ENCODE results near the gene NPHP4. TPM values are rescaled to one million over a fixed set of nuclear protein-coding genes. Genes with fewer than 3 reads are reported as not detected.

Gene NPHP4
- polyA plus RNA-seq, 1 donor (not counting 4 experiments of a cell fraction or from before 2014, with no cell fraction given), result 3.7 TPM

GRCh38 chr1:5815716-5816115 is 176.5 kb downstream of the NPHP4 start:
- Histone ChIP-seq H3K4me1 (ENCODE audit: control insufficient read depth, extremely low read depth, insufficient read depth, low read length) (no peaks in the 10 kb centered on the region), H3K36me3 (ENCODE audit: control insufficient read depth in 2 of 2, extremely low read depth in 1 of 2, insufficient read depth in 2 of 2, low read length in 2 of 2) (no peaks in the 10 kb centered on the region), H3K27ac (ENCODE audit: control insufficient read depth, insufficient read depth, low read length) (no peak overlapping the region), H3K9ac (ENCODE audit: control insufficient read depth, extremely low read depth, insufficient read depth, low read length) (no peak overlapping the region), H2AFZ (ENCODE audit: control insufficient read depth, low read length) (no peak overlapping the region), H3K79me2 (ENCODE audit: control insufficient read depth, insufficient read depth, low read length) (no peaks in the 10 kb centered on the region), H3K9me3 (ENCODE audit: control insufficient read depth, low read depth, low read length) (peaks cover 3% of the 10 kb centered on the region), H3K4me2 (ENCODE audit: control insufficient read depth, extremely low read depth, insufficient read depth, low read depth, low read length) (no peak overlapping the region), H3K9me1 (ENCODE audit: control insufficient read depth, extremely low read depth, insufficient read depth, low read length) (no peaks in the 10 kb centered on the region), H4K20me1 (ENCODE audit: control insufficient read depth, extremely low read depth, insufficient read depth, low read length) (no peaks in the 10 kb centered on the region), H3K4me3 (ENCODE audit: control insufficient read depth in 2 of 3, extremely low read depth in 1 of 3, insufficient read depth in 2 of 3, low read depth in 1 of 3, low read length in 3 of 3) (no peak overlapping the region), H3K27me3 (ENCODE audit: control insufficient read depth, extremely low read depth, insufficient read depth, low read length) (no peaks in the 10 kb centered on the region)
- dilution Hi-C loops (cut with MboI; ENCODE audit: extremely low pct_ligation_motif_present, low sequenced_read_pairs), result no loop called here
- no peak for DNase-seq (ENCODE audit: low read depth, low spot score)
- no peak for FAIRE-seq
- TF ChIP-seq EZH2 (IDR thresholded peaks at IDR 0.05; ENCODE audit: low read length) (no peak), CTCF (optimal IDR thresholded peaks at IDR 0.05 in 1 of 3, IDR thresholded peaks at IDR 0.05 in 1 of 3, conservative IDR thresholded peaks at IDR 0.05 in 1 of 3; ENCODE audit: extremely low read depth in 1 of 3, insufficient read depth in 2 of 3, low read length in 3 of 3) (no peak)

GRCh38 chr1:5815211-5815610 is 177.0 kb downstream of the NPHP4 start:
- TF ChIP-seq EZH2 (IDR thresholded peaks at IDR 0.05; ENCODE audit: low read length) (no peak), CTCF (optimal IDR thresholded peaks at IDR 0.05 in 1 of 3, IDR thresholded peaks at IDR 0.05 in 1 of 3, conservative IDR thresholded peaks at IDR 0.05 in 1 of 3; ENCODE audit: extremely low read depth in 1 of 3, insufficient read depth in 2 of 3, low read length in 3 of 3) (no peak)
- Histone ChIP-seq H4K20me1 (ENCODE audit: control insufficient read depth, extremely low read depth, insufficient read depth, low read length) (no peaks in the 10 kb centered on the region), H3K9me1 (ENCODE audit: control insufficient read depth, extremely low read depth, insufficient read depth, low read length) (no peaks in the 10 kb centered on the region), H3K36me3 (ENCODE audit: control insufficient read depth in 2 of 2, extremely low read depth in 1 of 2, insufficient read depth in 2 of 2, low read length in 2 of 2) (no peaks in the 10 kb centered on the region), H3K9me3 (ENCODE audit: control insufficient read depth, low read depth, low read length) (peaks cover 3% of the 10 kb centered on the region), H3K27me3 (ENCODE audit: control insufficient read depth, extremely low read depth, insufficient read depth, low read length) (no peaks in the 10 kb centered on the region), H3K4me1 (ENCODE audit: control insufficient read depth, extremely low read depth, insufficient read depth, low read length) (no peaks in the 10 kb centered on the region), H3K79me2 (ENCODE audit: control insufficient read depth, insufficient read depth, low read length) (no peaks in the 10 kb centered on the region), H3K27ac (ENCODE audit: control insufficient read depth, insufficient read depth, low read length) (no peak overlapping the region), H2AFZ (ENCODE audit: control insufficient read depth, low read length) (no peak overlapping the region), H3K9ac (ENCODE audit: control insufficient read depth, extremely low read depth, insufficient read depth, low read length) (no peak overlapping the region), H3K4me2 (ENCODE audit: control insufficient read depth, extremely low read depth, insufficient read depth, low read depth, low read length) (no peak overlapping the region), H3K4me3 (ENCODE audit: control insufficient read depth in 2 of 3, extremely low read depth in 1 of 3, insufficient read depth in 2 of 3, low read depth in 1 of 3, low read length in 3 of 3) (no peak overlapping the region)
- dilution Hi-C loops (cut with MboI; ENCODE audit: extremely low pct_ligation_motif_present, low sequenced_read_pairs), result no loop called here
- FAIRE-seq, result no peak
- DNase-seq (ENCODE audit: low read depth, low spot score), result no peak
